SH-SY5Y (cell line): Measurements from ENCODE around the gene MYCBPAP.

Source experiments
- GATA2 ChIP-seq: IDR thresholded peaks from 2 replicates; pipeline ENCODE4 v1.6.1; 2011; ENCODE audit warnings: mild to moderate bottlenecking, low read depth, low read length
- GATA3 ChIP-seq: IDR thresholded peaks from 2 replicates; pipeline ENCODE4 v1.6.1; 2011; ENCODE audit warnings: low read depth, mild to moderate bottlenecking, low read length, moderate library complexity

DNA sequence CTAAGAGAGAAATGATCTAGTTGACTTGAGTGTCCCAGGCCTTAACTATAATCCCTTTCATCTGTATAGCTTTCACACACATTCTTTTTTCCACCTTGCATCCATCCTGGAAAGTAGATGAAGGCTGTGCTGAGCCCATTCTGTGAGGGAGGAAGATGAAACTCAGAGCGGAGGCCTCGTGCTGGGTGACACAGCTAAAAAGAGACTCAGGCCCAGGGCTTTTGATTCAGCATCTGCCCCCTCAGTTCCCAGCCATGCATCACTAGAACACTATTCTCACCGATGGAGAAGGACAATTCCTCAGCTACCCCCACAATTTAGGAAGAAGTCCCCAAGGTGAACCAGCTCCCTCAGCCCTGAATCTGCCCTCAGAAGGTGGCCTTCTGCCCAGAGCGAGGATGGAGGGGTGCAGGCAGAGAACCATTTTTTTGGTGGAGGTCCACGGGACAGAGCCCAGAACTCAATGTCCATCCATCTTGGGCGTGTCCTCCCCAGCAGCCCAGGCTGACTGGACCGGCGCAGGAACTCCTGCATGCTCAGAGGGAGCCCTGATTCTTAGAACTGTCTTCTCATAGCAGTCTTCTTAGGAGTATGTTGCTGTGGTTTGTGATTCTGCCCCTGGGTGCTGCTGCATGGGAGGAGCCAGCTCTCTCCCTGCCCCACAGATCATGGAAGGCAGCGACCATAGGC is 5.8 kb upstream of the MYCBPAP start:
- TF ChIP-seq GATA2, result no peak
- TF ChIP-seq GATA3, result no peak
